DMS114 treated with DMSO at 0.1 percent for 48 hours (cell line): ENCODE data around the gene DCP1B.
"Not testable (repeated sequence)": the region's sequence is repeated elsewhere in the genome, so short reads cannot be mapped to it uniquely, and the experiment has no call there.

Experiments
- DNase-seq: peaks from one replicate; lab custom pipeline; 2025; ENCODE audit not compliant: unreplicated experiment; lab: John Stamatoyannopoulos, UW

DCP1B gene

DNA sequence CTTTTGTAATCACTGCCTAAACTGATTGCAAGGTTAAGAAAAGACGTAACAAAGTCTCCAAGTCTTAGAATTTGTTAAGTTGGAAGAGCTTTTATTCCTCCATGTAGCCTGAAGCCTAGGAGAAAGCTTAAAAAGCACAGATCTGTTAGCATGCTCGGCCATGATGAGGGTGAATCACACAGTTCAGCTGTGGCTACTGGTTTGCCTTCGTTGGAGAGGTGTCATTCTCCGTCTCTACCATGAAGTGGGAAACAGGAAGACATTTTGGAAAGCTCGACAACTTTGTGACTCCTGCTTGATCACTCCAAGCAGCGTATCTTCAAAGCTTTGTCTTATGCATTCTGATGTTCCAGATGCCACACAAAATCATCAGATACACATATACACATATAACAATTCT, 27.1 kb downstream of the DCP1B start:
- no peak for DNase-seq

- DNase-seq = no peak
Observed at GRCh38 chr12:1974812-1975211, 29.4 kb downstream of the DCP1B start.

- DNase-seq = no peak
Observed at GRCh38 chr12:1972856-1973317, 31.4 kb downstream of the DCP1B start.

GRCh38 chr12:1972260-1972659, 32.0 kb downstream of the DCP1B start:
- no peak for DNase-seq

DNA sequence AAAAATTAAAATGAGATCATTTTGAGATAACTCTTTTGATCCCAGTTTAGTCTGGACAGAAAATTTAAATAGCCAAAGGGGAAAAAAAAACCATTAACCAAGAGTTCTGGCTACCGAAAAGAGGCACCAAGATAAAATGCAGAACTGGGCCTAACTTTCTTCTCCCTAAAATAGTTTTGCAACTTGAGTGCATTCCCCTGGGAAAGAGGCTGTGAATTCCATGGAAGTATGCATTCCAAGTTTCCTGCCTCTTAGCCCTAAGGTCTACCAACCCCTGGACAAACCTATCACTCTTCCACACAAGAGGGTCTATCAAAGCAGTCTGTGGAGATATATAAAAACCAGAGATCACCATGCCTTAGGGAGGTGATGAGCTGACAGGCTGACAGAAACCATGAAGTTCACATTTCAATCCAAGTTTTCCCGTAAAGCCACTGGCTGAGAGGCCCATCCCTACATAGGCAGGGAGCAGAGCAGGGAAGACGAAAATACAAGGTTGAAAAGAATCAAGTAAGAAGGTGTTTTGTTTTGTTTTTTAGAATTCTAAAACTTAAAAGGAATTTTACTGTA, 33.8 kb downstream of the DCP1B start:
- DNase-seq = no peak

DNA sequence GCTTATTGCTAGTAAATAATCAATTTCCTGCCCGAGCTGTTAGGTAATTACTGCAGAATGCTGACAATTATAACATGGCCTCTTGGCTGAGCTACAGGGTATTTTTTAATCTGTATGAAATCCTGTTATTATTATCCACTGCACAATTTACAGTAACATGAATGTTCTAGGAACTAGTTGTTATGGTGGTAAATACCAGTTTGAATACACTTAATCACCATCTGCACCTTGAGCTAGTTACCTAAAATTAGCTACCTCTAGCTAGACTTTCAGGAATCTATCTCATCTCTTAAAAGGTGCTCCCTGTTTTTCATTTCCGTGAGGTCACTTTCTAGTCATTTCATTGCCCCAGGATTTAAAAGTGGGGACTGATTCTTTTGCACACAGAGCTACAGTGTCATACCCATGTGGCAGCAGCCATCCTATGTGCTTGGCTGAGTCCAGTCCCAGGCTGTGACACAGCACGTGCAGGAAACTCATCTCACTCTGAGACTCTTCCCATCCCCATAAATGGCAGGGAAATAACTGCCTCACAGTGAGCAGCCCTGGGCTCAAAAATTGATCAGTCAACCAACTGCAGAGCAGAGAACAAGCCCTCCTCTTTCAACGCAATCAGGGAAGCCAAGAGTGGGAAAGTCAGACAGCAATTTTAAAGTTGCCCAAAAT, 37.6 kb downstream of the DCP1B start:
- DNase-seq = no peak

DNA sequence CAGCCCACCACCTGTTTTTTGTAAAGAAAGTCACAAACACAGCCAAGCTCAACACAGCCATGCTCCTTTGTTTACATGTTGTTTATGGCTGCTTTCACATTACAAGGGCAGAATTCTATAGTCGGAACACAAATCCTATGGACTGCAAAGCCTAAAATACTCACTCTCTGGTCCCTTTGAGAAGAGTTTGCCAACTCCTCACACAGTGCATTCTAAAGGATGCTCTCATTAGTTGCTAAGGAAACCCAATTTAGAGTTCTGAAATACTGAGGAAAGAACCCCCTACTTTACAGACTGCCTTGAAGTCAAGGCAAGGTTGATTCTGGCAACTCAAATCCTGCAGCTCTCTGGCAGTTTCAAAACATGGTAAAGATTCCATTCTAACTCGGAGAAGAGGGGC, 38.3 kb downstream of the DCP1B start:
- DNase-seq = no peak

- no peak for DNase-seq
Observed at GRCh38 chr12:1962051-1963020, 41.9 kb downstream of the DCP1B start.

DNA sequence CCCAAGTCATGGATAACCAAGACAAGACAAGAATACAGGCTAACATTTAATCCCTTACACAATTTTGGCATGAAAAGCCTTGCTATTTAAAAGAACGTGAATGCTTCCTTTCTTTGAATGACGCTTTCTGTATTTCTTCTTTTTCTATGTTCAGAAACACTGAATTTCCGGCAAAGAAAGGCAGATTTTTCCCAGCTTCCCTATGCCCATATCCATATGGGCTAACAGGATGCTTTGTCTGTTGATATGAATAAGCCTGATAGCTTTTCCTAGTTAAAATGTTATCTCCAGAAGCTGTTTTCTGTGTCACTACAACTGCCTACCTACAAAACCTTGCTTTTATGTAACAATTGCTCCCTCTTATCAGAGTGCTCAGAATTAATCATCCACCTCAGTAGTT, 47.5 kb downstream of the DCP1B start:
- DNase-seq = no peak

GRCh38 chr12:1949771-1950470, 54.3 kb downstream of the DCP1B start:
- DNase-seq = no peak

DNA sequence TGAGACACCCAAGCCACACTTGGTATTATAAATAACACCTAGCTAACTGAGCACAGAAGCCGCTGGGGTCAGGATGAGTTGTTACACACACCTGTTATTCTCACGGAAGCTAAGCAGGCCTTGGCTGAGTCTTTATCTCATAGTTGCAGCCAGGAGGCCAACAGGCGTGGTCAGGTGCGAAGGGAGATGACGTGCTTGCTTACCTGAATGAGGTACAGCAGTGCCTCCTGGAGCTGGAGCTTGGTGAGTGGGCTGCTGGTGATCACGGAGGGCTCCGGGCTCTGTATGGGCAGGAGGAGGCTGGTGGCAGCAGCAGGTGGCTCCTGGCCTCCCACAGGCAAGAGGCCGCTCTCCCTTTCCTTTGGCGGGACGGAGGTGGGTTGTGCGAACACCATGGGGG, 55.4 kb downstream of the DCP1B start:
- no peak for DNase-seq

DNA sequence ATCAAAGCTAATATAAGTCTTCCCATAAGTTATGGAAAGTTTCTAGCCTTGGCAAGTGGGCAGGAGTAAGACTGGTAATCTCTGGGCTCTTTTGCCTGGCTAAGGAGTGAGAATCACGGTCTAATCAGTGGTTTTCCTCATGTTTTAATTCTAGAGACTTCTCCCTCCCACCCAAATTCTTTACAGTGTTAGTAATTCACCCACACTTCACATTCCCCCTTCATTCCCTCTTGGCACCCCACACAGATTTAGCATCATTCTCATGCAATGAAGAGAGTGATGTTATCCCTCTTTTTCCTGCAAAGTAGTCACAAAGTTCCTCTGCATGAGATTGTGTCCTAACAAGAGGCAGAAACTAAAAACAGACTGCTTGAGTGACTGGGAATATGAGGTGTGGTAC, 57.2 kb downstream of the DCP1B start:
- no peak for DNase-seq

- DNase-seq = no peak
Observed at GRCh38 chr12:1946296-1946695, 58.0 kb downstream of the DCP1B start.

- not testable (repeated sequence) for DNase-seq
Observed at GRCh38 chr12:1945502-1945901, 58.8 kb downstream of the DCP1B start.

DNA sequence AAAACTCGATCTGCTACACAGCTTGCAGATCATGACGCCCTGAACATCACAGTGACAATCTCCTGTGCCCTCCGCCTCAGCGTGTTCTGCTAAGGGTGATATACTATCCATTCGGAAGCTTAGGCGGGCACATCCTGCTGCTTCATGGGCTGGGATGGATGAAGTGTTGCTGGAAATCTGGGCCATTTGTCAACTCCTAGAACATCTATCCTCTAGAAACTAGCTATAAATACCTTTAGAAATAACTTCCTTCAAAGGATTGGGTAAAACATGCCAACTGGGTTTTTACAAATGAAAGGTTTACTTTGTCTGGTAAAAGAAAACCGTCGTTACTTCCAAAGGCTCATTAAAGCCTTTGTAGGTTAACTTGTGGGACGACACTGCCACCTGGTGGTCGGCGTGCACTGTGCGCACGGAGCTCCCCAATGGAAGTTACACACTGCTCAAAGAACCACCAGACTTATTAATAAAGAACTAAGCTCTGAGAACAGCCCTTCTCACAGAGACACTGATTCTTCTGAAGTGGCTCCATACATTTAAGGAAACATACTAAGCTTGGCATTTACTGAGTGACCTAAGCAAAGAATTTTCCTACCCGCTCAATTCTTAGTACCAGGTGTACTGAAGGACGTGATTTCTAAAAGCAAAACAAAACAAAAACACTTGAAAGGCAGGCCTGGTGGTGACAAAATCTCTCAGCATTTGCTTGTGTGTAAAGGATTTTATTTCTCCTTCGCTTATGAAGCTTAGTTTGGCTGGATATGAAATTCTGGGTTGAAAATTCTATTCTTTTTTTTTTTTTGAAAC, 64.3 kb downstream of the DCP1B start:
- DNase-seq = peak; percentile 71

DNA sequence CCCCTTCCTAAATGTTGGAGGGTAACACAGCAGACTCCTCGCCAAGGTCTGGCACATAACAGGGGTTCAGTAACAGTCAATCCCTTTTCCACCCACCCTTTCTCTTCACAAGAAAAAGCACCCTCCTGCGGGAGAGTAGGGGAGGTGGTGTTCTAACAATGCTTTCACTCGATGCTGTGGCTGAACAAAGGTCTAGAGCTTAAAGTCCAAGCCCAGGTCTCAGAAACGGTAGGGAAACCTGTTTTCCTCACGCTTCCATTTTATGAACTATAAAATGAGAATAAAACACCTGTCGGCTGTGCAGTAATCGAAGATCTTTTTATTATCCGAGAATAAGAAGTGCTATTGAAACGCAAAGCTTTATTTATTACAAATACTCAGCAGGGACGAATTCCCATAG, 64.9 kb downstream of the DCP1B start:
- DNase-seq = no peak

GRCh38 chr12:1937481-1938224, 66.6 kb downstream of the DCP1B start:
- no peak for DNase-seq

GRCh38 chr12:1936406-1937320, 67.6 kb downstream of the DCP1B start:
- DNase-seq = no peak
